CD8-positive, alpha-beta memory T cell (primary cell): Measurements from ENCODE around the gene GSG1L. TPM values are rescaled to one million over a fixed set of nuclear protein-coding genes. Genes with fewer than 3 reads are reported as not detected.

Experiments used
- CTCF ChIA-PET: fragments of 350-600 bp; sonication (Branson Sonifier 250); formaldehyde crosslinking; loops from one replicate; lab custom pipeline; 2021; ENCODE audit warnings: antibody characterized with exemption; lab: Charles Lee
- POLR2A ChIA-PET: fragments of 350-600 bp; sonication (Branson Sonifier 250); formaldehyde crosslinking; loops from one replicate; lab custom pipeline; 2021; ENCODE audit warnings: antibody characterized with exemption; lab: Charles Lee
- DNase-seq, 5 donors: peaks; one replicate each; pipeline versions ENCODE4 v3.0.0 to v3.0.0-alpha.2; 2020 to 2022; ENCODE audit warnings: mixed read lengths in 1 of 5
- H3K27ac ChIP-seq: one replicate; pipeline ENCODE4 v1.7.0; 2013; ENCODE audit warnings: low read depth, mild to moderate bottlenecking, low read length, moderate library complexity
- H3K27me3 ChIP-seq: 2 replicates; pipeline ENCODE4 v1.7.0; 2013; ENCODE audit warnings: low read length, mild to moderate bottlenecking; ENCODE audit not compliant: insufficient read depth, poor library complexity, severe bottlenecking
- H3K36me3 ChIP-seq: 2 replicates; pipeline ENCODE4 v1.7.0; 2013; ENCODE audit warnings: mild to moderate bottlenecking, low read length, moderate library complexity; ENCODE audit not compliant: insufficient read depth
- H3K4me1 ChIP-seq: 2 replicates; pipeline ENCODE4 v1.7.0; 2013; ENCODE audit warnings: mild to moderate bottlenecking, low read length, moderate library complexity; ENCODE audit not compliant: insufficient read depth
- H3K4me3 ChIP-seq: 2 replicates; pipeline ENCODE4 v1.7.0; 2013; ENCODE audit warnings: mild to moderate bottlenecking, low read length
- H3K9me3 ChIP-seq: 2 replicates; pipeline ENCODE4 v1.7.0; 2013; ENCODE audit warnings: mild to moderate bottlenecking, low read length
- H3K27ac Mint-ChIP-seq, 8 donors: one replicate each; pipeline ENCODE4 v1.8.0; 2020 to 2021; ENCODE audit warnings: mixed read lengths in 8 of 8, mild to moderate bottlenecking in 6 of 8, inconsistent platforms in 3 of 8, moderate library complexity in 3 of 8
- H3K27me3 Mint-ChIP-seq, 2 donors: one replicate each; pipeline ENCODE4 v1.8.0; 2020 to 2021; ENCODE audit warnings: mixed read lengths in 2 of 2, mild to moderate bottlenecking in 1 of 2, moderate library complexity in 1 of 2
- H3K36me3 Mint-ChIP-seq, 3 donors: one replicate each; pipeline ENCODE4 v1.8.0; 2020 to 2021; ENCODE audit warnings: mixed read lengths in 3 of 3, inconsistent platforms in 1 of 3, mild to moderate bottlenecking in 1 of 3
- H3K4me1 Mint-ChIP-seq, 3 donors: one replicate each; pipeline ENCODE4 v1.8.0; 2020 to 2021; ENCODE audit warnings: mixed read lengths in 3 of 3, inconsistent platforms in 1 of 3, mild to moderate bottlenecking in 1 of 3
- H3K4me3 Mint-ChIP-seq, 7 donors: one replicate each; pipeline ENCODE4 v1.8.0; 2020 to 2021; ENCODE audit warnings: mixed read lengths in 7 of 7, mild to moderate bottlenecking in 6 of 7, moderate library complexity in 4 of 7, inconsistent platforms in 2 of 7
- H3K9me3 Mint-ChIP-seq, 5 donors: one replicate each; pipeline ENCODE4 v1.8.0; 2020 to 2022; ENCODE audit warnings: mixed read lengths in 5 of 5, mild to moderate bottlenecking in 3 of 5, moderate library complexity in 2 of 5, inconsistent platforms in 1 of 5
- polyA plus RNA-seq: library from polyadenylated mRNA; unstranded; fragments of 300-500 nt; fragmentation: Illumina TruSeq; gene quantifications from one replicate; pipeline ENCODE4 v1.2.3, GENCODE V29; 2021
- total RNA-seq, 2 experiments: library from RNA; stranded (reverse); gene quantifications; one replicate each; pipeline ENCODE4 v1.2.3, GENCODE V29; 2021

The GSG1L gene
- total and polyA plus RNA-seq, 3 experiments from 2014 or later: 0.18 TPM; not detected in 2

DNA sequence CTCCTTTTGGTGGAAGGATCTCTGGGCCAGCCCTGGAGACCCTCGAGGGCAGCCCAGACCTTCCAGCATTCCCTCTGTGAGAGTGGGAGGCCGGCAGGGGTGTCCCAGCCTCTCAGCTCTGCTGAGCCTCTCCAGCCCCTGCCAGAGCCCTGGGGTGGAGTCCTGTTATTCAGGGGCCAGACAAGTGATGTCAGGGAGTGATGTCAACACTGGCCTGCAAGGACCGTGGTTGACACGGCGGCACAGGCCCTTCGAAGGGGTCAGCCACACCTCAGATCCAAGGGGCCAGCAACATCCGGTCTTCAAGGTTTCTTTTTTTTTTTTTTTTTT lies 282.4 kb downstream of the GSG1L start:
- Mint-ChIP-seq H3K9me3 (no peaks in the 10 kb centered on the region), H3K27me3 (peaks cover 0 to 2% of the 10 kb centered on the region in 2 donors), H3K36me3 (peaks cover 0 to 10% (median 4%) of the 10 kb centered on the region in 3 donors), H3K4me3 (no peak overlapping the region), H3K27ac (no peak overlapping the region), H3K4me1 (no peaks in the 10 kb centered on the region)
- DNase-seq: no peak
- no peak overlapping the region for H3K4me3 ChIP-seq
- CTCF ChIA-PET: no interaction called here
- no peaks in the 10 kb centered on the region for H3K27me3 ChIP-seq
- no peaks in the 10 kb centered on the region for H3K36me3 ChIP-seq
- no peaks in the 10 kb centered on the region for H3K4me1 ChIP-seq
- POLR2A ChIA-PET: no interaction called here
- no peak overlapping the region for H3K27ac ChIP-seq
- no peaks in the 10 kb centered on the region for H3K9me3 ChIP-seq

DNA sequence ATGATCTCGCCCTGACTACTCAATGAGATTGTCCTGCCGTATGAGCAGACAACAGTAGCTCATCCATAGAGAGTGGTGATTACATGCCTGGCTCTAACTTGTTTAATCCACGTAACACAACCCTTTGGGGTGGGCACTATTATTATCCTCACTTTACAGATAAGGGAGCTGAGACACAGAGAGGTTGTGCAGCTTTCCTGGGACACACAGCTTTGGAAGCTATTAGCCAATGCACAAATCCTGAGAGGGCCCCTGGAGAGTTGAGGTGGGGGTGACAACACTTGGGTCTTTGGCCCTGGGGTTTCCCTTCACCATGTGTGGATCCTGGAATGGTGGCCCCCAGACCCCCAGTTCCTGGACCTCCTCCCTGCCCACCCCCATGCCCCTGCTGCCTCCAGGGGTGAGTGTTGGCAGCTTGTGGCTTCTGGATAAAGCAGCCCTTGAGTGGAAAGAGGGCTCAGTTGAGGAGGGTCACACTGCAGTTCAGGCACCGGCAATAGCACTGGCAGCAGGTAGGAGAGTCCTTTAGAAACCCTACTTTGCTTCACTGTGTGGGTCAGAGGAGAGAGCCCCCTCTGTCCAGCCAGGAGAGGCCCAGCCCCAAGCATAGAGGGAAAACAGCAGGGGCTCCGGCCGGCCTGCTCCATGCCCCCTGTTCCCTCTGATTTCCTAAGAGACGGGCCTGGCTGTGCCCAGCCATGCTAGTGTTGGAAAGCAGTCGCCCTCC lies 282.9 kb downstream of the GSG1L start:
- H3K27me3 ChIP-seq: no peaks in the 10 kb centered on the region
- H3K9me3 ChIP-seq: no peaks in the 10 kb centered on the region
- peaks cover 0 to 10% (median 4%) of the 10 kb centered on the region in 3 donors for H3K36me3 Mint-ChIP-seq
- ChIA-PET CTCF (no interaction called here), POLR2A (no interaction called here)
- H3K4me1 ChIP-seq: no peaks in the 10 kb centered on the region
- no peaks in the 10 kb centered on the region for H3K36me3 ChIP-seq
- no peaks in the 10 kb centered on the region for H3K9me3 Mint-ChIP-seq
- H3K4me3 Mint-ChIP-seq: no peak overlapping the region
- peaks cover 0 to 2% of the 10 kb centered on the region in 2 donors for H3K27me3 Mint-ChIP-seq
- no peak overlapping the region for H3K4me3 ChIP-seq
- no peak overlapping the region for H3K27ac Mint-ChIP-seq
- DNase-seq: no peak
- no peaks in the 10 kb centered on the region for H3K4me1 Mint-ChIP-seq
- H3K27ac ChIP-seq: no peak overlapping the region

DNA sequence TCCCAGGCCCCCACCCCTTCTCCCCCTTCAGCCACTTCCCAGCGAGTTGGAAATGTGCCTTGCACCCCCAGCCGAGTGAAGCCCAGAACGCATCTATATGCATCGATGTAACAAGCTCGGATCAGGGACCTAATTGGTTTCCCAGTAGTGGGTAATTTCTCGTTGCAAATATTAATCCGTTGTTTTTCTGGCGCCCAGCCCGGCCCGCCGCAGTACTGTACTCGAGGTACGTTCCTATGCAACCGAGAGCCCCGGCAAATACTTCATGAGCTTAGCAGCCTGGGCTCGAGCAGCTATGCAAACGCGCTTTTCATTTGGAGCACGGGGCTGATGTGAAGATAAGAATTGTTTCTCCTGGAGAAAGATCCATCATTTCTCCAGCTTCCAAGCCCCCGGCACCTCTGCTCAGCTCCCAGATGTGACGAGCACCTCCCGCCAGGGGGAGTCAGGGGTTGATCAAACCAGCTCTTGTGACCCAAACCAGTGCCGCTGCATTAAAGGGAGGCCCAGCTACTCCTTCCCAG lies 283.8 kb downstream of the GSG1L start:
- H3K4me1 ChIP-seq: no peaks in the 10 kb centered on the region

DNA sequence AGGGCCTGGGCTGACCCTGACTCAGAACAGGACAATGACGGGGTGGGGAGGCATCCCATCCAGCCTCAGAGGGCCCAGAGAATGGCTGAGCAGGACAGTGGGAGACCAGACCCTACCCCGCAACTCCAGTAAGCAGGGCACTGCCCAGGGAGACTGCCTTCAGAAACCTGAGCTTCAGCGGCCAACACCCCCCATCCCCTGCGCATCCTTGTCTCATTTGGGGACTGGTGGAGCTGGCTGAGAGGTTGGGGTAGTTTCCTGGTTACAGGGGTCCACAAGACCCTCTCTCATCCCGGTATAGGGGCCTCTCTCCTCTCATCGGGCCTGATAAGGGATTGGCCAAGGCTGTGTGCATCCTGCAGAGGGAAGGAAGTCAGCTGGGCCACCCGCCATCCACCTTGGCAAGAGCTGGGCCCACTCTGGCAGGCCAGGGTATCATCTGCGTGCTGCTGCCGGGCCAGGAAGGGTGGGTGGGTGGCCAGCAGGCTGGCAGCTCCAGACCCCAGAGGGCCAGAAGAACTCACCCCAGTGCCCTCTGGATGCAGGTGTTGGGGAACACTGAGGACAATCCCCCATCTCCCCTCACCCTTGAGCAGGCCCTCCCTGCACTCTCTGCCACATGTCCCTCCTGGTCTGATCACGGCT lies 284.5 kb downstream of the GSG1L start:
- no peak overlapping the region for H3K4me3 Mint-ChIP-seq
- H3K27ac ChIP-seq: no peak overlapping the region
- POLR2A ChIA-PET: no interaction called here
- H3K4me1 Mint-ChIP-seq: no peaks in the 10 kb centered on the region
- no peaks in the 10 kb centered on the region for H3K27me3 ChIP-seq
- H3K36me3 ChIP-seq: no peaks in the 10 kb centered on the region
- H3K27me3 Mint-ChIP-seq: no peaks in the 10 kb centered on the region
- no peaks in the 10 kb centered on the region for H3K4me1 ChIP-seq
- CTCF ChIA-PET: no interaction called here
- DNase-seq: no peak
- H3K9me3 ChIP-seq: no peaks in the 10 kb centered on the region
- H3K36me3 Mint-ChIP-seq: peaks cover 0 to 15% (median 4%) of the 10 kb centered on the region in 3 donors
- no peak overlapping the region for H3K4me3 ChIP-seq
- peak overlapping the region in 1 of 8 donors; percentile 63 for H3K27ac Mint-ChIP-seq
- no peaks in the 10 kb centered on the region for H3K9me3 Mint-ChIP-seq

More for the DNA sequence above, 283.8 kb downstream of the GSG1L start:
- no peaks in the 10 kb centered on the region for H3K27me3 ChIP-seq
- H3K9me3 ChIP-seq: no peaks in the 10 kb centered on the region
- no peaks in the 10 kb centered on the region for H3K4me1 Mint-ChIP-seq
- no peak overlapping the region for H3K27ac ChIP-seq
- H3K36me3 Mint-ChIP-seq: peaks cover 0 to 11% (median 4%) of the 10 kb centered on the region in 3 donors
- no peaks in the 10 kb centered on the region for H3K36me3 ChIP-seq
- H3K4me3 ChIP-seq: no peak overlapping the region
- H3K4me3 Mint-ChIP-seq: no peak overlapping the region
- ChIA-PET POLR2A (no interaction called here), CTCF (no interaction called here)
- DNase-seq: no peak
- H3K9me3 Mint-ChIP-seq: no peaks in the 10 kb centered on the region
- no peak overlapping the region for H3K27ac Mint-ChIP-seq
- H3K27me3 Mint-ChIP-seq: no peaks in the 10 kb centered on the region

DNA sequence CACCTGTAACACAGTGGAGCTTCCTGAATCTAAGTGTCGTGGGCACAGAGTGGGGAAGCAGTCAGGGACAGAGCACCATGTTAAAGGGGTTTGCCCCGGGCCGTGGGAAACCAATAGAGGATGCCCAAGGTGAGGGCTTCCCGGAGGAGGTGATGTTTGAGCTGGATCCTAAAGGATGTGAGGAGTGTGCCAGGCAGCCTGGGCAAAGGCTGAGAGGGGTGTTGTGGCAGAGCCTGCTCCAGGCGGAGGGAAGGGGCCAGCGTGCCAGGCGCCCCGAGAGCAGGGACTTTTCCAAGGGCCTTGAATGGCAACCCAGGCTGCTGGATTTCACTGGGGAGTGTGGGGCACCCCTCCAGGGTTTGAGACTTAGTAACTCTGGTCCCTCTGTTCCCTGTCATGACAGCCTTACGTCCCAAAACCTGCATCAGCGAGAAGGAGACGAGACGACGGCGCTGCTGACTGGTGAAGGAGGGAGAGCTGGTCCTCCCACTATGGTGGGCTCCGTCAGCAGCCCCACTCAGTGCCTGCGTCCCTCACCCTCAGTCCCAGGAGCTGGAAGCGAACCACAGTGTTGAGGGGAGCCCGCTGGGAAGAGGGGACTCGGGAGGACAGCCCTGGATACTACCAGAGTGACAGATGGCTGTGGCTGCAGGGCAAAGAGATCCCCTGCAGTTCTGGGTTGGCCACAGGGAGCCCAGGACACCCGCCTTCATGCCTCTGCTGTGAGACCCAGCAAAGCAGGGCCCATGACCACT lies 285.2 kb downstream of the GSG1L start:
- no peaks in the 10 kb centered on the region for H3K9me3 Mint-ChIP-seq
- H3K4me3 ChIP-seq: no peak overlapping the region
- H3K27ac Mint-ChIP-seq: no peak overlapping the region
- H3K4me3 Mint-ChIP-seq: no peak overlapping the region
- ChIA-PET POLR2A (no interaction called here), CTCF (no interaction called here)
- no peak overlapping the region for H3K27ac ChIP-seq
- no peak for DNase-seq
- H3K27me3 ChIP-seq: no peaks in the 10 kb centered on the region
- no peaks in the 10 kb centered on the region for H3K4me1 Mint-ChIP-seq
- no peaks in the 10 kb centered on the region for H3K9me3 ChIP-seq
- H3K36me3 ChIP-seq: no peaks in the 10 kb centered on the region
- H3K36me3 Mint-ChIP-seq: peaks cover 0 to 19% (median 5%) of the 10 kb centered on the region in 3 donors
- no peaks in the 10 kb centered on the region for H3K4me1 ChIP-seq
- H3K27me3 Mint-ChIP-seq: no peaks in the 10 kb centered on the region

DNA sequence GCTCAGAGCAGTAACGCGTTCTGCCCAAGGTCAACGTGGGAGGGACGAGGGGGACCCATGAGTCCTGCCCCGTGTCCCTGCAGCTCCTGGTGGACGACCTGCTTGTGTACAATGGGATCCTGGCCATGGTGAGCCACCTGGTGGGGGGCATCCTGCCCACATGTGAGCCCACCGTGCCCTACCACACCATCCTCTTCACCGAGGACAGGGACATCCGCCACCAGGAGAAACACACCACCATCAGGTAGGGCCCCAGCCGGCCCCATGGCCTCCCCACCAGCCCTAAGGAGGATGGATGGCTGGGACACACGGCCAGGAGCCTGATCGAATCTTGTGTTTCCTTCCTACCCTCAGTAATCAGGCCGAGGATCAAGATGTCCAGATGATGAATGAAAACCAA lies 286.0 kb downstream of the GSG1L start:
- DNase-seq: no peak
- Histone ChIP-seq H3K9me3 (no peaks in the 10 kb centered on the region), H3K36me3 (no peaks in the 10 kb centered on the region), H3K4me1 (no peaks in the 10 kb centered on the region), H3K27ac (no peak overlapping the region), H3K4me3 (no peak overlapping the region), H3K27me3 (no peaks in the 10 kb centered on the region)
- ChIA-PET CTCF (no interaction called here), POLR2A (no interaction called here)
- Mint-ChIP-seq H3K27ac (peak overlapping the region in 1 of 8 donors; percentile 33), H3K4me1 (no peaks in the 10 kb centered on the region), H3K9me3 (no peaks in the 10 kb centered on the region), H3K36me3 (peaks cover 0 to 21% (median 7%) of the 10 kb centered on the region in 3 donors), H3K27me3 (no peaks in the 10 kb centered on the region), H3K4me3 (no peak overlapping the region)

DNA sequence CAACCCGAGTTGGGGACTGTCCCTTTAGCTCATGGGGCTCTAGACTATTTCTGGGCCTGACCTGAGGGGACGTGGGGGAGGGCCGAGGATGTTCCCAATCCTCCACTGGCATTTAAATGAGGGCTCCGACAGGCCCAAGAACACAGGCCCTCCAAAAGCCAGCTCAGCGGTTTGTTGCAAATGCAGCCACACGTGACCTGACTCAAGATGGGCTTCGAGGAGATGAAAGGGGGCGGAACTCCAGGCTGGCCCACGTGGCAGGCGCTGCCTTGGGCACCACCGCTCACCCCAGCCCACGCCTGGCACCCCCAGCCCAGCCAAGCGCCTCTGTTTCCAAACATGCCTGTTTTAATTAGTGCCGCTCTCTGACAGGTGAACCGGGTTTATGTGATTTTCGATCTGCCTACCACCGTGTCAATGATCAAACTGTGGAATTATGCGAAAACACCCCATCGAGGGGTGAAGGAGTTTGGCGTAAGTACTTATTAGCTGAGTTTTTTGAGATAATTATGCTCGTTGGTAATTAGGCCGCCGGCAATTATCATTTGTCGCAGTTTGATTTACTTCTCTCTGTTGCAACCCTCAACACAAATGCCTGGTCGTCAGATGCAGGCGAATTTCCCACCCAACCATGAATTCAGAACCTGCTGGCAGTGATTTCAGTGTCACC lies 286.8 kb downstream of the GSG1L start:
- peak overlapping the region in 1 of 8 donors; percentile 54 for H3K27ac Mint-ChIP-seq
- no peak overlapping the region for H3K4me3 Mint-ChIP-seq
- no peaks in the 10 kb centered on the region for H3K4me1 Mint-ChIP-seq
- H3K27me3 Mint-ChIP-seq: no peaks in the 10 kb centered on the region
- H3K36me3 Mint-ChIP-seq: peaks cover 0 to 22% (median 7%) of the 10 kb centered on the region in 3 donors
- CTCF ChIA-PET: no interaction called here
- Histone ChIP-seq H3K4me1 (no peaks in the 10 kb centered on the region), H3K9me3 (no peaks in the 10 kb centered on the region), H3K36me3 (no peaks in the 10 kb centered on the region), H3K27me3 (no peaks in the 10 kb centered on the region), H3K27ac (no peak overlapping the region), H3K4me3 (no peak overlapping the region)
- H3K9me3 Mint-ChIP-seq: no peaks in the 10 kb centered on the region
- POLR2A ChIA-PET: no interaction called here
- DNase-seq: no peak
